Activated CD4-positive, alpha-beta T cell treated with anti-CD3 and anti-CD28 coated beads, Interleukin-2, amount 50 U/mL, for 16 hours (primary cell): ENCODE measurements around the gene SND1.

Source experiments
- DNase-seq: peaks from one replicate; pipeline ENCODE4 v3.0.0-alpha.2; 2020

Gene SND1

DNA sequence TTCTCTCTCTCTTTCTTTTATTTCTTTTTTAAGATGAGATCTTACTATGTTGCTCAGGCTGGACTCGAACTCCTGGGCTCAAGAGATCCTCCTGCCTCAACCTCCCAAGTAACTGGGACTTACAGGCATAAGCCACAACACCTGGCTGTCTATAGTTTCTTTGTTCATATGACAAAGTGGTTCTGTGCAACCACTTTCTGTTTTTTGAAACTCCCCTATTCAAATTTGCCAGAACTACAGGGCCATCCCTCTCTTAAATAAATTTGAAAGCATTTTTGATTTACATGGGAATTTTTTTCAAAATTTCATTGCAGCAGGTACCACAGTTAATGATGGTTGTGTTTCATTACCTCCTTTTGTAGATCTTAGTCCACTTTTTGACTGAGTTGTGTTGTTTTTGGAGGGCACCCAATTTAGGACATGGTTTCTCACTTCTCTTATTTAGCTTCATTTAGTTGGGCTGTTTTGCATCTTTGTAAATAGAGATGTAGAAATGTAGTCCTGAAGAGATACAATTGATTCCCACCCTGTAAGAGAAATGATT, 260.0 kb downstream of the SND1 start:
- DNase-seq, result no peak

DNA sequence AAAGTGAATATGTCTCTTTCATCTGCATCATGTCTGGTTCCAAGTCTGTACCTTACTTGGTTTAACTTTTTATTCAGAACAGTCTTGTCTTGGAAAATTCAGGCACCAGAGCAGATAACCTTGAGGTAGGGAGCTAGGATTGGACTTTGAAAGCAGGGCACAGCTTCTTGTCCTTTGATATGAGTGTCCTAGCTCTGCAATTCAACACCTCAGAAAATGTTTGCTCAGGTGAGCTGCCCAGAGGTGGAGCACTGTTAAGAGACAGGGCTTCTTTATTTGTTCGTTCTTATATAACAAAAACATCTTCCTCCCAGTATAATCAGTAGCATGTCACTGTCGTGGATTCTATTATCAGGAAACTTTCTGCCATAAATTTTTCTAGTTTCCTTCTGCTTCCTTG, 260.9 kb downstream of the SND1 start:
- DNase-seq, result no peak

DNA sequence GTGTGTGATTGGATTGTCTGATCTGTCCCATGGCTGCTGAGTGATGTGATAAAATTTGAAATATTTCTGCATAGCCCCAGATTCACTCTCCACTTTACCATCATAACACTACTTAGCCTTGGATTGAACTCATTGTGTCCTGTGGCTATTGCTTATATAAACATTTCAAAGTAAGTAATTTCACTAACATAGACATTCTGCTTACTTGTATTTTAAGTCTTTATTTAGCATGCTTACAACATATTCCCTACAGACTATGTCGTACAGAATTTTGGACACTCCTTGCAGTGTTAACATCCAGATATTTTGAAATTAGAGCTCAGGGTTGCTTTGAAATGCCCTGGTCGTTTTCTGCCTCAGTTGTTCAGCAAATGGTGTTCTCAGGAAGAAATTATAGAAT, 261.7 kb downstream of the SND1 start:
- DNase-seq, result no peak

DNA sequence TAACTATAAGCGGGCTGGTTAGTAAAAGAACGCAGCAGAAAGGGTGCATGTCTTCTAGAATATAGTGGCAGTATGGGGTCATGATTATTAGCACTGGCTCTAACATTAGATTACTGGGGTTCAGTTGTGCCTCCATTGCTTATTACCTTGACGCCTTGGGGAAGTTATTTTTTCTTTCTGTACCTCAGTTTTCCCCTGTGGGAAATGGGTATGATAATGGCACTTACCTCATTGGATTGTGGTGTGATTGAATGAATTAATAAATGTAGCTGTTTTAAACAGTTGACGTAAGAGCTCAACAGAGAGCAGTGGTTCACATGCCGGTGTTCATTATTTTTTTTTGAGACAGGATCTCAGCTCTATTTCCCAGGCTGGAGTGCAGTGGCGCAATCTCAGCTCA, 262.7 kb downstream of the SND1 start:
- no peak for DNase-seq

DNA sequence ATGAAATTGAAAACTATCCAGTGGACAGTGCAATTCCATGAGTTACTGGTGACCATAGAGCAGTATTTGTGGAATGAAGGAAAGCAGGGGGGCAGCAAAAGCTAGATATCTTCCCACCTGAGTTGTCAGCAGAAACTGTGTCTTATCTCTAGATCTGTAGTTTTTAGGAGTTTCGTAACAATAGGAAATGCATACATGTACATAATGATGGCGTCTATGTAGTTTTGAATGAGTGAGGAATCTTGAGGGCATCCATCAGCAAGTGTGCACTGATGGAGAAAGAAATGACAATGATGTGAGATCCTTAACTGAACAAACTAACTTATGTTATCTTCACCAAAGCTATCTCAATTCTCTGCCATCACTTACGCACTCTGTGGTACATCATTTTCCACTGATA, 264.7 kb downstream of the SND1 start:
- DNase-seq, result no peak

DNA sequence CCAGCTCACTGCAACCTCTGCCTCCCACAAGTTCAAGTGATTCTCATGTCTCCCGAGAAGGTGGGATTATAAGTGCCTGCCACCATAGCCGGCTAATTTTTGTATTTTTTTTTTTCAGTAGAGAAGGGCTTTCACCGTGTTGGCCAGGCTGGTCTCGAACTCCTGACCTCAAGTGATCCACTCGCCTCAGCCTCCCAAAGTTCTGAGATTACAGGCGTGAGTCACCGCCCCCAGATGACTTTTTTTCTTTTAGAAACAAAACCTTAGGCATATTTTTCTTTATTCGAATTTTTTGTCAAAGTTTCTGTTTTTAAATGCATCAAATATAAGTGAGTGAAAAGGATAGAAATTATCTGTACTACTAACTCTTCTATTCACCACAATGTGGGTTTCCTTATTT, 266.1 kb downstream of the SND1 start:
- no peak for DNase-seq

DNA sequence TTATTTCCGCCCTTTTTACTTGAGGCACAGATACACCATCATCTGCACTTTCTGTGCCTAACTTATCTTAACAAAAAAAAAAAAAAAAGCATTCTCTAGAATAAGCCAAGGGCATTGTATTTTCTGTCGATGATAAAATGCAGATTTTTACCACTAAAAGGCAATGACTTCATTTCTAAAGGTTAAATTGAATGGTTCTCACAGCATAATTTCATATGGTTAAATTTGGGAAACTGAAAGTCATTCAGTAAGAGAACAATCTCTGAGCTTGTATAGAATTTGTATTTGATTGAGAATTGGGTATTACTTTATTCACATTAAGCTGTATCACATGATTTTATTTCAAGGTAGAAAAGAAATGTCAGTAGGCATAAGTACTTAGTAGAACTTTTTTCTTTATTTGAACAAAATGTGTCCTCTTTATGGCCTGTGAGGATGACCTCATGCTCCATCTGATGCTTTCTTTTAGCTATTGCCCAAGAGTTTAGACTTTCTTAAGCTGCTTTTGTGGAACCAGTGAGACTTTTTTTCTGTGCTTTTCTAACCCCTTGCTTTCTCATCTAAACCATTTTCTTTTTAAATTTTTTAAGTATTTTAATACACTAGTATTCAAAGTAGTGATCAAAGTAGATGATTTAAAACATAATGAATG, 268.9 kb downstream of the SND1 start:
- DNase-seq, result no peak

DNA sequence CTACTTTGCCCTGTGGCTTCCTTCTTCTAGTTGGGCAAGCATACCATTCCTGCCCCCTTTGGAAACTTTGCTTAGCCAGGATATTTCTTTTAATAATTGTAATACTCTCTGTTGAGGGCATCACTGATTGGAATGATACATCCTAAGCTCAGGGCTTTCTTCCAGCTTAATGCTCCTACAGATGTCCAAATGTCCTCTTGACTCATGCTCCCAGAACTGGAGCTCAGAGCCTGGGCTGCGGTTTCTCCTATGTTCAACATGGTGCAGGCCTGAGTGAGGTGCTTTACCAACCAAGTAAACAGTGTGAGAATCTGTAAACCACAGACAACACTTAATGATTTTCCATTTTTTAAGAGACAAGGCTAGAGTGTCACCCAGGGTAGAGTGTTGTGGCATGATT, 270.7 kb downstream of the SND1 start:
- DNase-seq, result no peak

DNA sequence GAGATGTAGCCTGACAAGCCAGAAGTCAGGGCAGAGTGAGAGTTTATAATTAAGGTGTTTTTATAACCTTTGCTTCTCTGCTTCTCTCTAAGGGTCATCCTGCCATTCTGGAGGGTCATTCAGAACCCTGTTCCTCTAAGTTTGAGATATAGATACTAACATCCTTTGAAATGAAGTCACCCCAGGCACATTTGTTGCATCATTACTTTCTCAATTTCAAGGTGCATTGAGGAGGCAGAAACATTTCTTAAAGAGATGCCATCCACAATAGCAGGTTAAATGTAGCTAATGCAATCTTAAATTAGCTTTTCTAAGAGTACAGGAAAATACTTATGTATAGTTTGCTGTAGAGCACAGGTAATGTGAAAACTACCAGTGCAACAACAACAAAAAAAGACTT, 272.9 kb downstream of the SND1 start:
- DNase-seq, result no peak

DNA sequence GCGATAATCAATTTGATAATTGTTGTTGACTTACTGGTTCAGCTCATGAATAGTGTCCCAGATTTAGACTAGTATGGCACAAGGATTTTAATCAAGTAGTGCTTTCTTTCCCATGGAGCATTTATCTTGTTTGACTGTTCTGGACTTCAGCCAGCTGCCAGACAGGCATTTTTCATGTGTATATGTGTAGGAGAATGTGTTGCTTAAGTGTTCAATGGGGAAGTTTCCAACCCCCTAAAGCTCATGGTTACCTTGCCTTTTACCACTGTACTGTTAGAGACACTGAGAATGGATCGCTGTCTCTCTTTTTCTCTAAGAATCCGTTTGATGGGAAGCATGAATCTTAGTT, 275.3 kb downstream of the SND1 start:
- no peak for DNase-seq

DNA sequence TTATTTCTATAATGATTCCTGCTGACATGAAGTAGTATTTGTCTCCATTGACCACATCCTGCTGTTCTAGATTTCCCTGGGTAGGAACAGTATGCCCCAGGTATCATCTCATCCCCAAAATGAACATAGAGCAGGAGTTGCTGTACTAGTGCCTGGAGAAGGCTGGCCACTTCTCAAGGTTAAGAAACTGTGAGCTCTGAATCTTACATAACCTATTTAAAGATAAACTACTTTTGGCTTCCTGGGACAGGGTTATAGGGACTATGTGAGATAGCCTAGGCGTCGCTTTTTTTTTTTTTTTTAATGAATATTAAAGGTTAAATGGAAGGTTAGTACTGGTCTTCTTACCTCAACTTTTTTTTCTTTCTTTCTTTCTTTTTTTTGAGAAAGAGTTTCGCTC, 276.2 kb downstream of the SND1 start:
- DNase-seq, result no peak

DNA sequence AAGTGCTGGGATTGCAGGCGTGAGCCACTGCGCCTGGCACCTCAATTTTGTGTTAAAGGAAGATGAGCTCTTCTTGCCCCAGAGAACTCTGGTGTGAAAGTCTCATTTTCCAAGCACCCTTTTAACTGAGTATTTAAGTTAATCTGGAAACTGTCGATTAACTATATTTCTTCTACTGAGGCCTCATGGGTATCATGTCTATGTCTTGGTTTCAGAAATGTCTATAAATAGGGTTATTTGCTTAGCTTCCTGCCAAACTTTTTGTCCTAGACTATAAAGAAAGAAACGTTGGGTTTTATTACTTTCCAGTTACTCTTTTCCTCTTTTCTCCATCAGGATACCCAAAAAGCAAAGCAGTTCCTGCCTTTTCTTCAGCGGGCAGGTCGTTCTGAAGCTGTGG, 276.9 kb downstream of the SND1 start:
- no peak for DNase-seq

DNA sequence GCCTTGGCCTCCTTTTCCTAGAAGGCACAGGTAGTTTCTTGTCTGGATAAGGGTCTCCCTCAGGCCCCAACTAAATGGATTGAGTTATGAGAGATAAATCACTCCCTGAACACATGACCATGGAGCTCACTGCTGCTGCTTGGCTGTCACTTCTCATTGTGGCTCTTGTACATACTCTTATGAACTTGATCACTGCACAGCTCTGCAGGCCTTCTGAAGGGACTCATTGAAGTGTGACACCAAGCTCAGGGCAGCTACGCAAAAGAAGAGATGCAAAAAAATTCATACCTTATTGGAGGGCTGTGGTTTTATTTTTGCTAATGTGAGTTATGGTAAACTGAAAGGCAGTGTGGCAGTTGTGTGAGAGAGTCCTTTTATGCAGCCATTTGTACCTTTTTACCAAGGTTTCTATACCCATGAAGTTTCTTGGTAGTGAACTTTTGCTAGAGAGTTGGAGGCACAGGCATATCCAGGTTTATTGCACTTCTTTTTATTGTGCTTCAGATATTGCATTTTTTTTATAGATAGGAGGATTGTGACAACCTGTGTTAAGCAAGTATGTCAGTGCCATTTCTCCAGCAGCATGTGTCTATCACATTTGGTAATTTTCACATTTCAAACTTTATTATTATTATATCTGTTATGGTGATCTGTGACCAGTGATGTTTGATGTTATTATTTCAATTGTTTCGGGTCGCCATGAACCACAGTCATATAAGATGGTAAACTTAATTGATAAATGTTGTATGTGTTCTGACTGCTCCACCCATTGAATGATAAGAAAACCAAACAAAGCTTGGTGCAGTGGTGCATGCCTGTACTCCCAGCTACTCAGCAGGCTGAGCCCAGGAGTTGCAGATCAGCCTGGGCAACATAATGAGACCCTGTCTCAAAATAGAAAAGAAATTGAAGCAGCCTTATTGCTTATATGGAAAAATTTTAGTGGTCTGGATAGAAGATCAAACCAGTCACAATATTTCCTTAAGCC, 278.6 kb downstream of the SND1 start:
- DNase-seq, result no peak

DNA sequence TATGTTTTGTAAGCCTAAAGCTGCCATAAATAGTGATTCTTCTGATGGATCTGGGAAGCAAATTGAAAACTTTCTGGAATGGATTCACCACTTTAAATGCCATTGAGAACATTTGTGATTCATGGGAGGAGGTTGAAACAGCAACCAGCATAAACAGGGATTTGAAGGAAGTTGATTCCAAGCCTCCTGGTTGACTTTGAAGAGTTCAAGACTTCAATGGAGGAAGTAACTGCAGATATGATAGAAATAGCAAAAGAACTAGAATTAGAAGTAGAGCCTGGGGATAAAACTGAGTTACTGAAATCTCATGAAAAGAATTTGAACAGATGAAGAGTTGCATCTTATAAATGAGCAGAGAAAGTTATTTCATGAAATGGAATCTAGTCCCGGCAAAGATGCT, 280.1 kb downstream of the SND1 start:
- DNase-seq, result no peak

DNA sequence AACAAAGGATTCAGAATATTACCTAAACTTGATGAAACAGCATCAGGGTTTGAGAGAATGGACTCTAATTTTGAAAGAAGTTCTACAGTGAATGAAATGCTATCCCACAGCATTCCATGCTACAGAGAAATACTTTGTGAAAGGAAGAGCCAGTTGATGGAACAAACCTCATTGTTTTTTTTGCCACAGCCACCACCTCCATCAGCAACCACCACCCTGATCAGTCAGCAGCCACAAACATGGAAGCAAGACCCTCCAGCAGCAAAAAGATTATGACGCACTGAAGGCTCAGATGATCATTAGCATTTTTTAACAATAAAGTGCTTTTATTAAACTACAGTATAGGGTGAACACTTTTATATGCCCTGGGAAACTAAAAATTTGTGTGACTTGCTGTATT, 280.5 kb downstream of the SND1 start:
- no peak for DNase-seq

DNA sequence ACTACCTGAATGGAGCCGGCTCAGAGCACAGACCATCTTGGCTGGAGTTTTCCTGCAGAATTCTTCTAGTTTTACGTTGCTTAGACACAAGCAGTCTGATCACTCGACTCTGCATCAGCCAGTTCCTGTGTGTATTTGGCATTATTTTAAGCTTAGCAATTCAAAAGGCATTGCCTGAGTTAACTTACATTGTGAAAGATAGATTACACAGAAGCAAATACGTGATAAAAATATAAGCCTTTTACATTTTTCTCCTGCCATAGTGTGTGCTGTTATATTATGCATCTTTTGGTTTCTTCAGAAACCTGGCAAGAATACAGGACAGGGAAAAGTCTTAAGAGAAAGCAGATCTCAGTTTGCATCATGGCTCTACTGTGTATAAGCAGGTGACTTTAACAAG, 281.2 kb downstream of the SND1 start:
- DNase-seq, result no peak

DNA sequence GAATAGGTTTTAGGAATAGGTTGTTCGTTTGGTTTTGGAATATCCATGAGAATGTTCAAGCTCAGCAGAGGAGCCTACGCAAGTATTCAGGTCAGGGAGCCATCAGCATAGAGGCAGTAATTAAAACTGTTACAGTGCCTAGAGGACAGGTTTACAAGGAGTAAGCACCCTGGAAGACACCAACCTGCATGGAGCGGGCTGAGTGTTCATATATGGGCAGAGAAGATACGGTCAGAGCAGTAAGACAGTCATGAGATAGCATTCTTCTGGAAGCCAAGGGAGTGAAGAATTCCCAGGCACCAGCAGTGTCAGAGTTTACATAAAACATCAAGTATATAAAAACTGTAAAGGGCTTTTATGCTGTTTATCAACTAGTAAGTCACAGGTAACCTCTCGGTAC, 282.7 kb downstream of the SND1 start:
- no peak for DNase-seq

DNA sequence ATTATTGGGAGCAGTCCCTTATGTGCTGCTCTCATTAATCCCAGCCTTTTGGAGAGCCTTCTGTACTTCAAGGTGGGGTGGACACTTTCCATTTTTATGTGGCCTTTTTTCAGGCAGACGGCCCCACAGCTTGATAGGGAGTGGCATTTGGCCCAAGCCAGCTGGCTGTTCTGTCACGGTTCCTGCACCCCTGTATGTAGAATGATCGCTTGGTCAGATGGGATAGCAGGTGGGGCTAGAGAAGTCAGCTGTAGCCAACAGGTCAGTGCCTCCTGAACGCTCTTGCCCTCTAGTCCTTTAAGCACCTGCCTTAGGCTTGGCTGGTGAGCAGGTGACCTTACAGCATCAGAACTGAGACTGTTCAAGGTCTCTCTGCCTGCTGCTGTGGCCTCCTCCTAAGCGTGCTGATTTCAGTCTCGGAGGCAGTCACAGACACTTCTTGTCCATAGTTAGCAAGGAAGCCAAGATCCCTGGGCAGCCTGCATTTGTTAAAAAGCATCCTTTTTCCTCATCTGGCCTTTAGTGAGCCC, 283.9 kb downstream of the SND1 start:
- DNase-seq, result no peak

DNA sequence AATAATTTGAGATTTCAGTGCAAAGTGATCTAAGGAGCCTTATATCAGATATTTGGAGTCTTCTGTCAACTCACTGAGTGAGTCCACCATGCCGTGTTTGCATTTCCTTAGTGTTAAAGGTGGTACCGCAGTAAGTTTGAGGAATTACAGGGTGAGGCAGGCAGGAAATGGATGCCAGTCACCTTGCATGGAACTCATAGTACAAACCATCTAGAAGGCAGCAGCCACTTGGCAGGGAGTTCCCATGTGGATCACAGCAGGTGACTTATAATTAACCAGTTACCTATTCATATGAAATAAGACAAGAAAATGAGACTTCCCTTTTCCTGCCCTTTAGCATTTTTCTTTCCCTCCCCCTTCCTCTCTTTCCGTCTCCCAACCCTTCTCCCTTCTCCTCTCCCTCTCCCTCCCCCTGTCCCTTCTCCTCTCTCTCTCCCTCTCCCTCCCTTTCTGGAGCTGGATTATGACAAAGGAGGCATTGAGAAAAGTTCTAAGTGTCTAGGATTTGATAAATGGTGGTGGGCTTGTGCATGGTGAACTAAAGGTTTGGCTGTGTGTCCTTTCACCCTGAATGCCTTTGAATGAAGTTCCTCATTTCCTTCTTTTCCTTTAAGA, 285.2 kb downstream of the SND1 start:
- no peak for DNase-seq

DNA sequence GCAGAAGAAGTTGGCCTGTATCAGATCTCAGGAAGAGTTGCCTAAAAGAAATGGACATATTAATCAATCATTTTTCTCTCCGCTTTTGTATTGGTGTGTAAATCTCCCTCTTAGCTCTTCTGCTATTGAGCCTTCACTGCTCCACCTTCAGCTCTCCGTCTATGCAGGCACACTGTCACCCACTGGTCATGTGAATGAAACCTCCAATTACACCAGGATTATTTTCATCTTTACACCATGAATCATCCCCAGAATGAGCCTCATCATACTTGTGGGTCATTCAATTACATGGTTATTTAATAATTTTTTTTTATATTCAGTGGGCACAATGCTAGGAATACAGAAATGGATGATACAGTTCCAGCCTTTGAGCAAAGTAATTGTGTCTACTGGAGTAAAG, 286.6 kb downstream of the SND1 start:
- no peak for DNase-seq

DNA sequence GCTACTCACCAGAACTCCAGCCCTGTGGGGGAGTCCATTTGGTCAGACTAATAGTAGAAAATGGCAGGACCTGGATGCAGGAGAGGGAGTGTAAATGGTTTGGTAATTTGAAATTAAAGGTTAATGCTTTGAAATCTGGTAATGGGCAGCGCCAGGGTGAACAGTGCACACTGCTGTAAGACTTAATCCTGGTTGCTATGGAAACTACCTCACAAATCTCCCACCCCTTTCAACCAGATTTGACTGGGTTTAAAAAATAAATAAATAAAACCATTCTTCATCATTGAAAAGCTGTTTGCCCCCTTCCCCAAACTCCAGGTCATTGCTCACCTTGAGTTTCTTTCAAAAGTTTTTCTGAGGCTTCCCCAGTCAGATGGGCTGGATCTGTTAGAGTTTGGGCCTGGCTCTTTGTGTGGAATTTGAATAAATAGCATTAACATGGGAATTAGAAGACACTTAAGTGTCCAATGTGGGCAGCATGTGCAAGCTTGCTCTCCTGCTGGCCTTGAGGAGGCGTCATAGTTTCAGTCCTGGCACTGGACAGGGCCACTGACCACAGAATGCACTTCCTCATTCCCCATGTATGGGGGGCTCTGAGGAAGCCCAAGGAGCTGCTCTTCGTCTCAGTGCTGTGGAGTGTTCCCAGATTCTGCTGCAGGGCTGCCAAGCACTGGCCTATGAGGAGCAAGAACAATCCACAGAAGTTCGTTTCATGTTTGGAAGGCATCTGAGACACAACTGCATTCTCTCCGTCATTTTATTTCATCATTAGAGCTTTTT, 288.6 kb downstream of the SND1 start:
- no peak for DNase-seq

DNA sequence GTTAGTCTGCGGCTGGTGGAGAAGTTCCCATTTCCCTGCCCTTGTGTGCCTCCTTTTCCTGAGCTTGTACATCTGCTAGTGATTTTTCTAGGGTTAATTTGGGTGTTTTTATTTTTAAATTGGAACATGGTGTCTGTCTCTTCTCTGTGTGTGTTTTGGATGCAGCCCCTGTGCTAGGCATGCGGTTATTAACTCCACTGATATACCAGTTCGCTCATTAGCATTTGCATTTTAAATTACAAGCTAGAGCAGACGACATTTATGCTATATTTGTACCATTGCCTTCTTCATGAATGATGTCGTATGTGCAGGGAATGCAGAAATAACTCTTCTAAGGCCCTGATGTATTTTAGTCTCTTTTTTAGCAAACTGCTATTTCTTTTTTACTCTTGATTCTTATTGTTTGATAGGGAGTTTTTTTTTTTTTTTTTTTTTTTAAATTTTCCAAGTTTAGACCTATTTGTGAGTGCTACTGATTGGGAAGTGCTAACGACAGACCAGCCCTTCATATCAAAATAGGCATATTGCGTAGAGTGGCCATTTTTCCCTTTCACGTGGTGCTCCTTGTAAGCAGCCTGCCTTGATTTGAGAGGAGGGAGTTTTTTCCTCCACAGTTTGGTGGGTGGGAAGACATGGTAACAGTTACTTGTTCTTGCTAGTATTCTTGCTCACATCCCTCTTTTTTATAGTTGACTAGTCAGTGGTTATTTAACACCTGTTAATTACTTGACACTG, 289.6 kb downstream of the SND1 start:
- no peak for DNase-seq
